Adrenal gland (tissue), 5 donors: Measurements from ENCODE around the gene CLEC16A.

Source experiments
- POLR2A ChIP-seq, 2 donors: fragments of 450-650 bp; IDR thresholded peaks; one replicate each; pipeline ENCODE4 v1.6.1; 2017; ENCODE audit warnings: antibody characterized with exemption in 2 of 2, mild to moderate bottlenecking in 2 of 2, moderate library complexity in 1 of 2
- TF ChIP-seq, protein P1 (sequence below), 6 experiments: fragments of 450-650 bp in 4 of 6; fragments of 200-600 bp in 2 of 6; sonication (generic) in 1 of 6; IDR thresholded peaks; 1 replicate in 5 of 6; 2 replicates in 1 of 6; pipeline versions ENCODE4 v1.5.1 to v1.8.0; 2016 to 2021; ENCODE audit warnings: antibody characterized with exemption in 6 of 6, mild to moderate bottlenecking in 2 of 6, moderate library complexity in 1 of 6
- donor health status: DM: no; HTN: no; CAD: no.

DNA sequence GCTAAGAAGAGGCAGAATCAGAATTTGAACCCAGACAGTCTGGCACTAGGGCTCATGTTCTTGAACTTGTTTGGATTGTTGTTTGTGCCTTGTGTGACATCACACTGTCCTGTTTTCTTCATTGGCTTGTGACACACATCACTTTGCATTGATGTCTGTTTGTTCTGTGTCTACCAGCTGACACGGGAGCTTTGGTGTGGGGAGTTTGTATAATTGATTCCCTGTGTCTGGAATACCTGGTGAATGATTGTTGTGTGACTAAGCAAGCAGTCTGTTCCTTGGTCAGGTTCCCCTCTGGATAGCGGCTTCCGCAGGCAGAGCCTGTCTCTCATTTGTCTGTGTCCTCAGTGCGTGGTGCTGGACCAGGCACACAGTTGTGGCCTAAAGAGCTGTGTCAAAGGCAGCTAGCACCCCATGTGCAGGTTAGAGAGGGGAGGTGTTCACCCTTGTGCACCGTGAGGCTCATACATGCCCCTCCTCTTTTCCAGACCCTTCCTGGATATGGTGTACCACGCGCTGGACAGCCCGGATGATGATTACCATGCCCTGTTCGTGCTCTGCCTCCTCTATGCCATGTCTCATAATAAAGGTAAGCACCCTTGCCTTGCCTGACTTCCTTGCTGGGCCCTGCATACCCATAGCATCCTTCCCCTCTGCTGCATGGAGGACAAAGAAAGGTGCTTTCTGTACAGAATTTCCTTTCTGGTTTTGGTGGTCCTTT is 80.1 kb downstream of the CLEC16A start:
- TF ChIP-seq, protein P1, sequence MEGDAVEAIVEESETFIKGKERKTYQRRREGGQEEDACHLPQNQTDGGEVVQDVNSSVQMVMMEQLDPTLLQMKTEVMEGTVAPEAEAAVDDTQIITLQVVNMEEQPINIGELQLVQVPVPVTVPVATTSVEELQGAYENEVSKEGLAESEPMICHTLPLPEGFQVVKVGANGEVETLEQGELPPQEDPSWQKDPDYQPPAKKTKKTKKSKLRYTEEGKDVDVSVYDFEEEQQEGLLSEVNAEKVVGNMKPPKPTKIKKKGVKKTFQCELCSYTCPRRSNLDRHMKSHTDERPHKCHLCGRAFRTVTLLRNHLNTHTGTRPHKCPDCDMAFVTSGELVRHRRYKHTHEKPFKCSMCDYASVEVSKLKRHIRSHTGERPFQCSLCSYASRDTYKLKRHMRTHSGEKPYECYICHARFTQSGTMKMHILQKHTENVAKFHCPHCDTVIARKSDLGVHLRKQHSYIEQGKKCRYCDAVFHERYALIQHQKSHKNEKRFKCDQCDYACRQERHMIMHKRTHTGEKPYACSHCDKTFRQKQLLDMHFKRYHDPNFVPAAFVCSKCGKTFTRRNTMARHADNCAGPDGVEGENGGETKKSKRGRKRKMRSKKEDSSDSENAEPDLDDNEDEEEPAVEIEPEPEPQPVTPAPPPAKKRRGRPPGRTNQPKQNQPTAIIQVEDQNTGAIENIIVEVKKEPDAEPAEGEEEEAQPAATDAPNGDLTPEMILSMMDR (IDR thresholded peaks at IDR 0.05) = no peak
- no peak for TF ChIP-seq POLR2A (IDR thresholded peaks at IDR 0.05)
